GM12891 (cell line): ENCODE data around the gene PHACTR3.

Experiments used
- PAX5 ChIP-seq: IDR thresholded peaks from 2 replicates; pipeline ENCODE4 v1.6.1; 2011; ENCODE audit warnings: low read length, moderate library complexity, mild to moderate bottlenecking; ENCODE audit not compliant: insufficient read depth, severe bottlenecking
- POLR2A ChIP-seq: IDR thresholded peaks from 2 replicates; pipeline ENCODE4 v1.6.1; 2011; ENCODE audit warnings: low read depth, low read length, control low read depth
- POLR2AphosphoS5 ChIP-seq: IDR thresholded peaks from 2 replicates; pipeline ENCODE4 v1.6.1; 2011; ENCODE audit warnings: low read depth, low read length, control low read depth
- TAF1 ChIP-seq: IDR thresholded peaks from 2 replicates; pipeline ENCODE4 v1.6.1; 2011; ENCODE audit warnings: low read depth, low read length, control low read depth

GRCh38 chr20:59690101-59690500, 85.8 kb downstream of the PHACTR3 start:
- TF ChIP-seq POLR2A (no peak), POLR2AphosphoS5 (no peak), TAF1 (no peak), PAX5 (no peak)
